KG1 (cell line): ENCODE data around the gene RPS6KB2.
"Not testable (repeated sequence)": the region's sequence is repeated elsewhere in the genome, so short reads cannot be mapped to it uniquely, and the experiment has no call there.

Source experiments
- DNase-seq: peaks from one replicate; lab custom pipeline; 2025; lab: John Stamatoyannopoulos, UW

The RPS6KB2 gene

GRCh38 chr11:67397986-67398660 is 30.2 kb upstream of the RPS6KB2 start:
- no peak for DNase-seq

- no peak for DNase-seq
Measured at GRCh38 chr11:67398661-67399563, 29.4 kb upstream of the RPS6KB2 start.

GRCh38 chr11:67400251-67400941 is 27.9 kb upstream of the RPS6KB2 start:
- no peak for DNase-seq

- no peak for DNase-seq
Measured at GRCh38 chr11:67400942-67401494, 27.3 kb upstream of the RPS6KB2 start.

- DNase-seq, result peak; percentile 94
Measured at GRCh38 chr11:67401495-67402191, 26.7 kb upstream of the RPS6KB2 start, which contains the start of gene PPP1CA. Gene PPP1CA (minus strand): TSS chr11:67401858. CDS start chr11:67401782, 76 bp downstream.

GRCh38 chr11:67402192-67402839 is 26.0 kb upstream of the RPS6KB2 start:
- DNase-seq, result not testable (repeated sequence)

GRCh38 chr11:67403085-67403484 is 25.2 kb upstream of the RPS6KB2 start:
- DNase-seq, result not testable (repeated sequence)

- no peak for DNase-seq
Measured at GRCh38 chr11:67404515-67405195, 23.6 kb upstream of the RPS6KB2 start.

- no peak for DNase-seq
Measured at GRCh38 chr11:67405196-67405567, 23.1 kb upstream of the RPS6KB2 start.

- DNase-seq, result no peak
Measured at GRCh38 chr11:67405688-67406339, 22.5 kb upstream of the RPS6KB2 start.

- DNase-seq, result no peak
Measured at GRCh38 chr11:67406420-67406968, 21.8 kb upstream of the RPS6KB2 start.

GRCh38 chr11:67406969-67407687 is 21.2 kb upstream of the RPS6KB2 start:
- no peak for DNase-seq

- no peak for DNase-seq
Measured at GRCh38 chr11:67407688-67408163, 20.6 kb upstream of the RPS6KB2 start.

GRCh38 chr11:67408437-67409200 is 19.7 kb upstream of the RPS6KB2 start:
- DNase-seq, result no peak

- DNase-seq, result peak; percentile 84
Measured at GRCh38 chr11:67409261-67409666, 19.0 kb upstream of the RPS6KB2 start.

GRCh38 chr11:67409781-67410368 is 18.4 kb upstream of the RPS6KB2 start:
- DNase-seq, result no peak

GRCh38 chr11:67410369-67410831 is 17.9 kb upstream of the RPS6KB2 start:
- no peak for DNase-seq
